Retinal pigment epithelial cell (primary cell): ENCODE data around the gene GRM8.

Experiments used
- DNase-seq: peaks from one replicate; pipeline ENCODE4 v3.0.0-alpha.2; 2010; ENCODE audit warnings: low read depth
- H3K4me3 ChIP-seq: 2 replicates; pipeline ENCODE4 v1.5.1; 2011; ENCODE audit warnings: mild to moderate bottlenecking, low read length, control low read depth, moderate library complexity
- TF ChIP-seq, protein P1 (sequence below): conservative IDR thresholded peaks from 2 replicates; pipeline ENCODE4 v1.5.1; 2011; ENCODE audit warnings: low read depth, low read length, control low read depth, inconsistent platforms

GRM8 gene

DNA sequence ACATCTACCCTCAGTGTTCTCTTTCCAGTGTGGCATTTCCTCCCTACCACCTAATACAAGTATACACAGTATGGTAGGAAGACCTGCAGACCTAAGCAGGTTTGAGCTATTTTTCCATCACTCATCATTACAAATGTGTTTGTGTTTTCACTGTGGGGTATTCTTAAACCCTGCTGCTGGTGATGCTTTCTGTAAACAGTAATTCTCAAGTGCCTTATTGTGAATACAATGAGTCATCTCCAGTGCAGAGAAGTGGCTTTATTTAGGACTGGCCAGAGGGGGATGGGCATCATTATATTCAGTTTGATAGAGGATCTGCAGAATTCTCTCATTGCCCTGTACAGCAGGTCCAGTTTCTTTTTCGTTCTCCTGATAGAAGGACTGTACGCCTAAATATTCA is 63.7 kb downstream of the GRM8 start:
- no peak for DNase-seq

DNA sequence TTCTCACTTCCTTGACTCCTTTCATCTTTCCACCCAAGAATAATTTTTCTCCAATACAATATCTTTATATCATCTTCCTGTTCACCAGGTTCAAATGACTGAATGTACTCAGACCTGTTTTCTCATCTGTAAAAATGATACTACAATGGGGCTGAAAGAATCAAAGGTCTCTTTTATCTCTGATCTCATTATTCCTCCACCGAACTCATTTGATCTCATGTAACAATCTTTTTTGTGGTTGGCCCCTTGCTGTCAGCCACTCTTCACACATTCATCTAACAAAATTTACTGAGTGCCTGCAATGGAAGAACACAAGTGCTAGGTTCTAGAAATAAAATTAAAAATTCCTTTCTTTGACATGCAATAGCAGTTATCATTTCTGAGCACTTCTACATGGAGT is 65.0 kb downstream of the GRM8 start:
- DNase-seq = no peak
- TF ChIP-seq, protein P1, sequence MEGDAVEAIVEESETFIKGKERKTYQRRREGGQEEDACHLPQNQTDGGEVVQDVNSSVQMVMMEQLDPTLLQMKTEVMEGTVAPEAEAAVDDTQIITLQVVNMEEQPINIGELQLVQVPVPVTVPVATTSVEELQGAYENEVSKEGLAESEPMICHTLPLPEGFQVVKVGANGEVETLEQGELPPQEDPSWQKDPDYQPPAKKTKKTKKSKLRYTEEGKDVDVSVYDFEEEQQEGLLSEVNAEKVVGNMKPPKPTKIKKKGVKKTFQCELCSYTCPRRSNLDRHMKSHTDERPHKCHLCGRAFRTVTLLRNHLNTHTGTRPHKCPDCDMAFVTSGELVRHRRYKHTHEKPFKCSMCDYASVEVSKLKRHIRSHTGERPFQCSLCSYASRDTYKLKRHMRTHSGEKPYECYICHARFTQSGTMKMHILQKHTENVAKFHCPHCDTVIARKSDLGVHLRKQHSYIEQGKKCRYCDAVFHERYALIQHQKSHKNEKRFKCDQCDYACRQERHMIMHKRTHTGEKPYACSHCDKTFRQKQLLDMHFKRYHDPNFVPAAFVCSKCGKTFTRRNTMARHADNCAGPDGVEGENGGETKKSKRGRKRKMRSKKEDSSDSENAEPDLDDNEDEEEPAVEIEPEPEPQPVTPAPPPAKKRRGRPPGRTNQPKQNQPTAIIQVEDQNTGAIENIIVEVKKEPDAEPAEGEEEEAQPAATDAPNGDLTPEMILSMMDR = no peak
- no peak overlapping the region for H3K4me3 ChIP-seq

More for the DNA sequence above, 63.7 kb downstream of the GRM8 start:
- H3K4me3 ChIP-seq = no peak overlapping the region
- TF ChIP-seq, protein P1 = no peak

DNA sequence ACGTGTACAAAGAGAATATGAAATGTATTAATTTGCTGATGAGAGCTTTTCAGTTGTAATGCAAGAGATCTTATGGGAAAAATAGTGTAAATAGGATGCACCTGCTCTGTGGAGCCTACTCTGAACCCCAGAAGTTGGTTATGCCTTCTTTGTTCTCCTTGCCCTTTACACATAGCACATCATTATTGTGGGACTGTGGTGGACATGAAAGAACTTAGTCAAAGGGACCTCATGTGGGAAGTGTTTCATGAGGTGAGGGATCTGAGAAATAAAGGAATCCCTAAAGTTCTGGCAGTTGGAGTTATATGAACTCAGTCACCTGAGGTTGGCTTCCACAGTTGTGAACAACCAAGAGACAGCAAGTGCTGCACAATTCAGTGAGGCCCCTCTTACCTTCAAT is 66.1 kb downstream of the GRM8 start:
- H3K4me3 ChIP-seq = no peak overlapping the region
- TF ChIP-seq, protein P1 = no peak
- no peak for DNase-seq

DNA sequence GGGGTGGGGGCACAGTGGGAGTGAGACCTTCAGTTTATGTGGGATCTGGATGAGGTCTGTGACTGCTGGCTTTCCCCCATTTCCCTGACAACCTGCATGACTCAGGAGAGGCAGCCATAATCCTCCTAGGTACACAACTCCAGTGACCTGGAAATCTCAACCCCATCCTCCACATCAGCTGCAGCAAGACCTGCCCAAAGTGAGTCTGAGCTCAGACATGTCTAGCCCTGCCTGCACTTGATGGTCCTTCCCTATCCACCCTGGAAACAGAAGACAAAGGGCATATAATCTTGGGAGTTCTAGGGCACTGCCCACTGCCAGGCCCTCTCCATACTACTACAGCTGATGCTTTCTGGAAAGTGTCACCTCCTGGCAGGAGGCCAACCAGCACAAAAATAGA is 75.6 kb downstream of the GRM8 start:
- TF ChIP-seq, protein P1 = no peak
- DNase-seq = peak; percentile 4
- H3K4me3 ChIP-seq = no peak overlapping the region

DNA sequence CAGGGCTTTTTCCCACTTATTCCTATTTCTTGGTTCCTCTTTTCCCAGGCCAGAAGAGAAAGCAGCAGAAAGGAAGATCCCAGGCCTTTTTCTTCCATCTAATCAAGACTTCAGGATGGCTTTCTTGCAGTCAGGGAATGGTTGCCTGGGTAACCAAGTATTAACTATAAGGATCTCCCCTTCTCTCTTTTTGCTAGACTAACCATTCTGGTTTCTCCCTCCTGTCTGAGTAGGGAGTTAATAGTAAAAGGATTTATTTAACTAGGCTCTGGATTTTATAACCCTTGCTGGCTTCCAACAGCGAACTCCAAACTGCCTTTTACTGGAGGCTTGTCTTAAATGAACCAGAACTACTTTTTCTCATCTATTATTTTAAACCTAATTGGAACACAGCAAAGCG is 90.4 kb downstream of the GRM8 start:
- DNase-seq = no peak
- no peak overlapping the region for H3K4me3 ChIP-seq
- TF ChIP-seq, protein P1 = no peak

DNA sequence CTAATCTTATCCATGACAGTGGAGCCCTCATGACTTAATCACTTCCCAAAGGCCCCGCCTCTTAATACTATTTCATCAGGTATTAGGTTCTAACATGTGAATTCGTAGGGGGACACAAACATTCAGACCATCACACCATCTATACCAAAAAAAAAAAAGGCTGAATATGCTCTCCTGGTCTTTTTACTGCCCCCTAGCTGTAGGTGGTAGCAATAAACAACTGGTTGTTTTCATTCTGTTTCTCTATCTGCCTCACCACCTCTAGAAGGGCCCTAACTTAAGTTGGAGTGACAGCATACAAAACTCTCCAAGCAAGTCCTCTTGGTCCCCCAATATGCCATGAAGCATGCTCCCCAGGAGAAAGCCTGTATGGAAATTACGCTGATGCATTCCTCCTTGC is 94.1 kb downstream of the GRM8 start:
- TF ChIP-seq, protein P1 = peak; percentile 40
- DNase-seq = no peak
- no peak overlapping the region for H3K4me3 ChIP-seq

DNA sequence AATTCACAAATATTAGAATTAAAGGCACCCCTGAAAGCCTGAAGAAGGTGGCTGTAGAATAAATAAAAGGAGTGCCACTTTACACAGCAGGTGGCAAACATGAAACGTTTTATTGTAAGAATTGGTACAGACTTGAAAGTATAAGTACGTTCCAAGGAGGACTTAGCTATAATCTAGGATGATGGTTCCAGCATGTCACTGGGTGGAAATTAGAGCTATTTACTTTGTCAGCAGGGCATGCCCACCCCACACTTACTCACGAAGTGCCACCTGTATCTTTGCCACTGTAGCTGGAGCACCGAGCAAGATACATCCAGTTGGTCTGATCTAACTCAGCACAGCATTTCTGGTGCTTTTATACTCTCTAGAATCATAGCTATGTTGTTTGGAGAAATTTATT is 97.8 kb downstream of the GRM8 start:
- DNase-seq = no peak
- TF ChIP-seq, protein P1 = no peak
- no peak overlapping the region for H3K4me3 ChIP-seq
